ENCODE measurements around the gene S1PR3. TPM values are rescaled to one million over a fixed set of nuclear protein-coding genes. Genes with fewer than 3 reads are reported as not detected.
A peak's percentile ranks its signal among the peaks of the same experiment; 100 is the strongest.

S1PR3 gene
- total RNA-seq, 1 experiment from 2014 or later = 42.9 TPM

- BruUV-seq (replicated peaks) = no TSS peak
- no peaks in the 10 kb centered on the region for H3K36me3 ChIP-seq (ENCODE audit: insufficient read depth, low read length, poor library complexity, severe bottlenecking)
- intact Hi-C loops (cut with micrococcal nuclease; ENCODE audit: unreplicated experiment) = no loop called here
- H3K27me3 ChIP-seq (replicated peaks; ENCODE audit: insufficient read depth, low read depth, low read length, poor library complexity) = no peaks in the 10 kb centered on the region
- POLR2A ChIA-PET (ENCODE audit: low non-redundant PET) = no interaction called here
- CTCF ChIA-PET = no interaction called here
- peak; percentile 45 for DNase-seq (ENCODE audit: low spot score)
- no peak for TF ChIP-seq EZH2 (IDR thresholded peaks at IDR 0.05; ENCODE audit: borderline replicate concordance, low read depth, low read length, poor library complexity, severe bottlenecking)
- peaks cover 59% of the 10 kb centered on the region for H3K4me1 ChIP-seq (ENCODE audit: insufficient read depth, low read length, poor library complexity, severe bottlenecking)
- H3K9me3 ChIP-seq (ENCODE audit: low read depth, low read length, poor library complexity, severe bottlenecking) = no peaks in the 10 kb centered on the region
- H3K27ac ChIP-seq (ENCODE audit: low read depth, low read length, poor library complexity, severe bottlenecking) = peak overlapping the region; percentile 46
- H3K4me3 ChIP-seq (ENCODE audit: low read depth, low read length, poor library complexity, severe bottlenecking) = no peak overlapping the region
These were observed 41.3 kb upstream of the S1PR3 start for GRCh38 chr9:88949961-88950340.

- TF ChIP-seq EZH2 (IDR thresholded peaks at IDR 0.05; ENCODE audit: borderline replicate concordance, low read depth, low read length, poor library complexity, severe bottlenecking) (no peak), CTCF (conservative IDR thresholded peaks at IDR 0.05; ENCODE audit: low read depth, low read length) (no peak)
- intact Hi-C loops (cut with micrococcal nuclease; ENCODE audit: unreplicated experiment) = no loop called here
These were observed 40.7 kb upstream of the S1PR3 start for GRCh38 chr9:88950341-88951154.

GRCh38 chr9:88951155-88951542 lies 40.1 kb upstream of the S1PR3 start:
- TF ChIP-seq EZH2 (IDR thresholded peaks at IDR 0.05; ENCODE audit: borderline replicate concordance, low read depth, low read length, poor library complexity, severe bottlenecking) (no peak), CTCF (conservative IDR thresholded peaks at IDR 0.05; ENCODE audit: low read depth, low read length) (no peak)
- ChIA-PET POLR2A (ENCODE audit: low non-redundant PET) (no interaction called here), CTCF (no interaction called here)
- Histone ChIP-seq H3K4me3 (ENCODE audit: low read depth, low read length, poor library complexity, severe bottlenecking) (no peak overlapping the region), H3K36me3 (ENCODE audit: insufficient read depth, low read length, poor library complexity, severe bottlenecking) (no peaks in the 10 kb centered on the region), H3K4me1 (ENCODE audit: insufficient read depth, low read length, poor library complexity, severe bottlenecking) (peaks cover 59% of the 10 kb centered on the region), H3K9me3 (ENCODE audit: low read depth, low read length, poor library complexity, severe bottlenecking) (no peaks in the 10 kb centered on the region), H3K27ac (ENCODE audit: low read depth, low read length, poor library complexity, severe bottlenecking) (no peak overlapping the region), H3K27me3 (replicated peaks; ENCODE audit: insufficient read depth, low read depth, low read length, poor library complexity) (no peaks in the 10 kb centered on the region)
- intact Hi-C loops (cut with micrococcal nuclease; ENCODE audit: unreplicated experiment) = no loop called here
- DNase-seq (ENCODE audit: low spot score) = no peak
- no TSS peak for BruUV-seq (replicated peaks)

More at GRCh38 chr9:88950341-88951154, 40.7 kb upstream of the S1PR3 start:
- Histone ChIP-seq H3K36me3 (ENCODE audit: insufficient read depth, low read length, poor library complexity, severe bottlenecking) (no peaks in the 10 kb centered on the region), H3K27me3 (replicated peaks; ENCODE audit: insufficient read depth, low read depth, low read length, poor library complexity) (no peaks in the 10 kb centered on the region), H3K27ac (ENCODE audit: low read depth, low read length, poor library complexity, severe bottlenecking) (peak overlapping the region; percentile 46), H3K4me1 (ENCODE audit: insufficient read depth, low read length, poor library complexity, severe bottlenecking) (peaks cover 59% of the 10 kb centered on the region), H3K4me3 (ENCODE audit: low read depth, low read length, poor library complexity, severe bottlenecking) (no peak overlapping the region), H3K9me3 (ENCODE audit: low read depth, low read length, poor library complexity, severe bottlenecking) (no peaks in the 10 kb centered on the region)
- peak; percentile 58 for DNase-seq (ENCODE audit: low spot score)
- CTCF ChIA-PET = no interaction called here
- POLR2A ChIA-PET (ENCODE audit: low non-redundant PET) = no interaction called here
- no TSS peak for BruUV-seq (replicated peaks)
